ENCODE results near the gene SGMS1. TPM values are rescaled to one million over a fixed set of nuclear protein-coding genes. Genes with fewer than 3 reads are reported as not detected.

SGMS1 gene
- total and polyA plus RNA-seq, 2 donors (not counting 1 experiment from before 2014, with no cell fraction given), result 39.9 to 82.1 TPM

DNA sequence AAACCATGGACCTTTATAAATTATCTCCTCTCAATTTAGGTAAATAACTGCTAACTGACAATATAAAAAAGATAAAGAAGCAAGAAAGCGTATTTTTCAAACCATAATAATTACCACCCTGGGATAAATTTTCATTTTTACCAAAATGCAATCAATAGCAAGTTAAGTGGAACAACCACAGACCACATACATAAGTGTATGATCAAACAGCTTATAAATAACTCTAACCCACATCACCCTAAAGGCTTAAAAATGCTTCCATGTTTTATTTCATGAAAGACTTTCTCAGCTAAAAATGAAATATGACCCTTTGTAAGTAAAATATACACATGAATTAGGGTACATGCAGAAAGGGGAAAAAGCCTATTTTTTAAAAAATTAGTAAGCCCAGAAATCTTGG is 156.5 kb downstream of the SGMS1 start:
- H3K27me3 ChIP-seq (ENCODE audit: control insufficient read depth, insufficient read depth, low read length), result no peaks in the 10 kb centered on the region
- DNase-seq (ENCODE audit: low read depth in 2 of 2), result no peak
- no peaks in the 10 kb centered on the region for H4K20me1 ChIP-seq (ENCODE audit: control insufficient read depth, extremely low read depth, insufficient read depth, low read length)
- no peak overlapping the region for H3K9ac ChIP-seq (ENCODE audit: insufficient read depth, low read length)
- no peaks in the 10 kb centered on the region for H3K36me3 ChIP-seq (ENCODE audit: control insufficient read depth, insufficient read depth, low read length)
- TF ChIP-seq CTCF (conservative IDR thresholded peaks at IDR 0.05 in 1 of 2, IDR thresholded peaks at IDR 0.05 in 1 of 2; ENCODE audit: low read depth in 1 of 2, low read length in 2 of 2), result no peak
- no peak for TF ChIP-seq EZH2 (IDR thresholded peaks at IDR 0.05; ENCODE audit: low read length, missing control alignments)
- no peaks in the 10 kb centered on the region for H3K79me2 ChIP-seq (ENCODE audit: control insufficient read depth, insufficient read depth, low read length)
- no peak overlapping the region for H2AFZ ChIP-seq (ENCODE audit: low read length)
- H3K9me3 ChIP-seq (ENCODE audit: control insufficient read depth, insufficient read depth, low read depth, low read length), result no peaks in the 10 kb centered on the region
- no peak overlapping the region for H3K4me3 ChIP-seq (replicated peaks in 1 of 4; ENCODE audit: control extremely low read depth in 1 of 4, insufficient read depth in 1 of 4, low read depth in 3 of 4, low read length in 4 of 4)
- no peaks in the 10 kb centered on the region for H3K4me1 ChIP-seq (ENCODE audit: control insufficient read depth, extremely low read depth, insufficient read depth, low read length)
- no peak overlapping the region for H3K27ac ChIP-seq (ENCODE audit: insufficient read depth, low read length)
- H3K4me2 ChIP-seq (ENCODE audit: extremely low read depth, insufficient read depth, low read length), result no peak overlapping the region

DNA sequence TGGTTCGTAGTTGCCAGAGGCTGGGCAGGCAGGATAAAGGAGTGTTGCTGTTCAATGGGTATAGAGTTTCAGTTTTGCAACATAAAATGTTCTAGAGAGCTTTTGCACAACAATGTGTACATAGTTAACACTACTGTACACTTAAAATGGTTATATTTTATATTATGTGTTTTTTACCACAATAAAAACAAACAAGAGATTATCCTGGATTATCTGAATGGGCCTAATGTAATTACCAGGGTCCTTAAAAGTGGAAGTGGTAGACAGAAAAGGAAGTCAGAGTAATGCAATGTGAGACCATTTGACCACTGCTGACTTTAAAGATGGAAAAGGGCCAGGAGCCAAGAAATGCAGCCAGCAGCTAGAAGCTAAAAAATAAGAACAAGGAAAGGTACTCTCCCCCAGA is 159.7 kb downstream of the SGMS1 start:
- no peaks in the 10 kb centered on the region for H3K4me1 ChIP-seq (ENCODE audit: control insufficient read depth, extremely low read depth, insufficient read depth, low read length)
- H3K4me3 ChIP-seq (replicated peaks in 1 of 4; ENCODE audit: control extremely low read depth in 1 of 4, insufficient read depth in 1 of 4, low read depth in 3 of 4, low read length in 4 of 4), result no peak overlapping the region
- DNase-seq (ENCODE audit: low read depth in 2 of 2), result peak; percentile 29 to 40
- H3K27ac ChIP-seq (ENCODE audit: insufficient read depth, low read length), result no peak overlapping the region
- TF ChIP-seq EZH2 (IDR thresholded peaks at IDR 0.05; ENCODE audit: low read length, missing control alignments) (no peak), CTCF (conservative IDR thresholded peaks at IDR 0.05 in 1 of 2, IDR thresholded peaks at IDR 0.05 in 1 of 2; ENCODE audit: low read depth in 1 of 2, low read length in 2 of 2) (no peak)
- H2AFZ ChIP-seq (ENCODE audit: low read length), result no peak overlapping the region
- no peaks in the 10 kb centered on the region for H3K27me3 ChIP-seq (ENCODE audit: control insufficient read depth, insufficient read depth, low read length)
- H4K20me1 ChIP-seq (ENCODE audit: control insufficient read depth, extremely low read depth, insufficient read depth, low read length), result no peaks in the 10 kb centered on the region
- no peaks in the 10 kb centered on the region for H3K79me2 ChIP-seq (ENCODE audit: control insufficient read depth, insufficient read depth, low read length)
- H3K4me2 ChIP-seq (ENCODE audit: extremely low read depth, insufficient read depth, low read length), result no peak overlapping the region
- H3K36me3 ChIP-seq (ENCODE audit: control insufficient read depth, insufficient read depth, low read length), result no peaks in the 10 kb centered on the region
- H3K9me3 ChIP-seq (ENCODE audit: control insufficient read depth, insufficient read depth, low read depth, low read length), result no peaks in the 10 kb centered on the region
- H3K9ac ChIP-seq (ENCODE audit: insufficient read depth, low read length), result no peak overlapping the region

GRCh38 chr10:50461834-50462233 is 161.9 kb downstream of the SGMS1 start:
- DNase-seq (ENCODE audit: low read depth in 2 of 2), result no peak
- Histone ChIP-seq H3K4me2 (ENCODE audit: extremely low read depth, insufficient read depth, low read length) (no peak overlapping the region), H4K20me1 (ENCODE audit: control insufficient read depth, extremely low read depth, insufficient read depth, low read length) (no peaks in the 10 kb centered on the region), H3K27ac (ENCODE audit: insufficient read depth, low read length) (no peak overlapping the region), H2AFZ (ENCODE audit: low read length) (no peak overlapping the region), H3K9me3 (ENCODE audit: control insufficient read depth, insufficient read depth, low read depth, low read length) (no peaks in the 10 kb centered on the region), H3K4me1 (ENCODE audit: control insufficient read depth, extremely low read depth, insufficient read depth, low read length) (no peaks in the 10 kb centered on the region), H3K79me2 (ENCODE audit: control insufficient read depth, insufficient read depth, low read length) (no peaks in the 10 kb centered on the region), H3K9ac (ENCODE audit: insufficient read depth, low read length) (no peak overlapping the region), H3K36me3 (ENCODE audit: control insufficient read depth, insufficient read depth, low read length) (no peaks in the 10 kb centered on the region), H3K4me3 (replicated peaks in 1 of 4; ENCODE audit: control extremely low read depth in 1 of 4, insufficient read depth in 1 of 4, low read depth in 3 of 4, low read length in 4 of 4) (no peak overlapping the region), H3K27me3 (ENCODE audit: control insufficient read depth, insufficient read depth, low read length) (no peaks in the 10 kb centered on the region)
- TF ChIP-seq CTCF (conservative IDR thresholded peaks at IDR 0.05 in 1 of 2, IDR thresholded peaks at IDR 0.05 in 1 of 2; ENCODE audit: low read depth in 1 of 2, low read length in 2 of 2), result no peak
- no peak for TF ChIP-seq EZH2 (IDR thresholded peaks at IDR 0.05; ENCODE audit: low read length, missing control alignments)
